GM21737 (cell line): ENCODE data around the gene NTM.

Experiments
- ATAC-seq: cut with Tn5 transposase; IDR thresholded peaks from one replicate; pipeline ENCODE4 v1.9.1; 2021; ENCODE audit warnings: mild to moderate bottlenecking, moderate library complexity; ENCODE audit not compliant: unreplicated experiment

NTM gene

DNA sequence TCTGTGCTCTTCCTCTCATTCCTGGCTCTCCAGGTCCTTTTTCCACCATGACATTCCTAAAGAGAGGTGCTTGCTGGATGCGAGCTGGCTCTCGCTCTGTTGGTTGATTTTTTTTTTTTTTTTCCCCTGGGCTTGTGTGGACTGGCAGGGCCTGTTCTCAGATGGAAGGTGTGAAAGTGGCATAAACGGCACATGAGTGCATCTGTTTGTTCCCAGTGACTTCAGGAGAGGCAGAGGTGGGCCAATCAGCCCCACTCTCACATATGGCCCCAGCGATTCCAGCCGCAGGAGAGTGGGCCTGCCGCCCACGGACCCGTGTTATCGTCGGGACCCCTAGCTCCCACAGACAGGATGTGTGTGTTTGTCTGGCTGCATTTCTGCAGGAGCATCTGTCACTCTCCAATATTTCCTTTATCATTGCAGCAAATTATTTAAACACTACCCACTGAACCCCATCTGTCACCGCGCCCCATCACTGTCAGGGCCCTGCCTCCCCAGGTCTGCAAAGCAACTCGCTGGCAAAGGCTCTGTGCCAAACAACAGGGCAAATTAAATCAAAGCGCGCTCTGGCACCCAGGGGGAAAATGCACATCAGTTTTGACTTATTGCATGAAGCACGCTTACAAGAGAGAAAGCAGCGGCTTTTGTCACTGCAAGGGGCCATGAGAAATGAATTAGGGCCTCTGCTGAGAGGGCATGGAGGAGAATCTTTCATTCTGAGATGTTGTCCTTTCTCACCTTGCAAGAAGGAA is 886.3 kb downstream of the NTM start:
- no peak for ATAC-seq

DNA sequence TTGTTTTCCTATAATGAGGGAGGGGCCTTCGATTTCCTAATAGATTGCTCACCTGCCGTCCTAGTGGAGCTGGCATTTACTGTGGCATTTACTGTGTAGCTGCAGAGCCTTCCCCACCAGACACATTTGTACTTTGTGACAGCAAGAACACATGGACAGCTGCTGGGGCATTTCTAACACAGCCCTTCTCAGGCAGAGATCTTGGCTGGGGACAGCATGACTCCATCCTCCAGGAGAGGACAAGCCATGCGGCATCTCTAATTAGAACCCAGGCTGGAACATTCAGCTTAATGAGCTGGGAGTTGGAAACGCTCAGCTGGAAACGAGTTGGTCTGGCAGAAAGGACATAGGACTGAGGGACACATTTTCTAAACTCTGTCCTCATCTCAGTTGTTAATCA is 887.5 kb downstream of the NTM start:
- ATAC-seq, result no peak

- ATAC-seq, result no peak
These were observed 888.5 kb downstream of the NTM start for GRCh38 chr11:132258875-132259274.

DNA sequence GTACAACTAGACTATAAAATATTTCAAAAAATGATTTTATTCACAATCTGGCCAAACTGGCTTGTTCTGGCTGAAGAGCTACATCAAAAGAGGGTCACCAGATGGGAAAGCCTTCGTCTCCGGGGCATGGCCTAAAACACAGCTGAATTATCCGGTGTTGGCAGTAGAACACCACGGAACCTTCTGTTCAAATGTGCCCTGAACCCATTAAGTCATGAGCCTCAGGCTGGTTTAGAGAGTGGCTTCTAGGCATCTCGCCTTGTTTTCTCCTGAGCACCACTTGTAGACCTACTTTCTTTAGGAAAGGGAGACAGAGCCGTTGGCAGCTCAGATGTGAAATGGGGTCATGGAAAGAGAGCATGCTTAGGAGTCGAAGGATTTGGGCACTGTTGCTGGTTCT is 890.2 kb downstream of the NTM start:
- no peak for ATAC-seq

- no peak for ATAC-seq
These were observed 892.8 kb downstream of the NTM start for GRCh38 chr11:132263241-132263640.

DNA sequence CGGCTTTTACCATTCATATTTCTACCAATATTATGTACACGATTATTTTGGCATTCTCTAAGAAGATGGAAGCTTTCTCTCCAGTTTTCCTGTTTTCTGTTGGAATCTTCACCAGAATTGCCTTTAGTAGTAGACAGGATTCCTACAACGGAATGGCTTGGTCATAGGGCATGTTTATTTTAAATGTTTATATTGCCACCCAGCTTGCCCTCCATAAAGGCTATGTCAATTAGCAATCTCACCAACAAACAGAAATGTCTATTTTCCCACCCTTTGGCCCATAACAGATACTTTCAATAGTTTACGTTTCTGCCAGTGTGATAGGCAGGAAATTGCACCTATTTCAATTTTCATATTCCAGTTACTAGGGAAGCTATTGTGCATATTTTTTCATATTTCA is 893.5 kb downstream of the NTM start:
- ATAC-seq, result no peak

- ATAC-seq, result no peak
These were observed 894.2 kb downstream of the NTM start for GRCh38 chr11:132264616-132265015.

DNA sequence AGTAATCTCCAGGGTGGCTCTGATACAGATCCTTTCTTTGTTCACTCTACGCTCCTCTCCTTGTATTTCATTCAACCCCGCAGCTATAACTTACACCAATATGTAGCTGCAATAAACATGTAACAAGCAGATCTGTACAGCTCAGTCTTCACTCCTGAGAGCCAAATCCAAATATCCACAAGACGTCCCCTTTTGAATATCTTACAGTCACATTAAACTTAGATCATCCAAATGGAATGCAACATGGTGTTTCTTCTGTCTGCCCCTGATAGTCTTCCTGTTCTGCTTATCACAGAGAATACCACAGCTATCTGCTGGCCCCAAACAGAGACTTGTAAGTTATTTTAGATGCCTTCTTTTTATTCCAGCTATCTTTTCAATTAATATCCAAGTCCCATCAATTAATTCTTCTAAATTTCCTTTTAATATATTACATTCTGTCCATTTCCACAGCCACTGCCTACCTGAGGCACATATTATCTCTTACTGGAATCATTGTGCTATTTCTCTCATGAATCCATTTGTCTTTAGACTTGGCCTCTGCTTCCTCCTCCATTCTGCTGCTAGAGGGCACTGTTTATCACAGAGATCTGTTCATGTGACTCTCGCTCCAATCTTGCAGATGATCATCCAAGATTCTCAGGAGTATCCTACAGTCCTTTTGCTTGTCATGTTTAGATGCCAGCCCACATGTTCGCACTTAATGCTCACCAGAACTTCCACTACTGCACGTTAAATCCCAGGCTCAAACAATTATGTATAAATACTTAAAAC is 908.6 kb downstream of the NTM start:
- no peak for ATAC-seq

GRCh38 chr11:132284048-132284447 is 913.6 kb downstream of the NTM start:
- ATAC-seq, result no peak

GRCh38 chr11:132284611-132285010 is 914.2 kb downstream of the NTM start:
- ATAC-seq, result no peak

DNA sequence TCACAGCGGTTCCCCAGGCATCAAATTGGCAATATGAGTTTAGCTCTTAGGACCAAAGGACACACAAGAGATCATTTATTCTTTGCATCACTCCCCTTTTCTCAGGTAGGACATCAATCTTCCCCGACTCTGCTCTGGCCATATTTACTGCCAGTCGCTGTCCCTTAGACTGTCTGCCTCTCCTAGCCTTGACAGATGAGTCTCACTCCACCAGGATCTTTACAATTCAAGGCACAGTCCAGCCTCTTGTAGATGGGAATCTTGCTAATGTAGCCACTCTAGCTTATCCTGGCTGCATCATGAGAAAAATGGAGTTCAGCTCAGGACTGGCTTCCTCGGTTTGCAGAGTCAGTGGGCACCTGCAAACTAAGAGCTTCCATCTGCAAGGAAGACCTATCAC is 915.2 kb downstream of the NTM start:
- no peak for ATAC-seq

DNA sequence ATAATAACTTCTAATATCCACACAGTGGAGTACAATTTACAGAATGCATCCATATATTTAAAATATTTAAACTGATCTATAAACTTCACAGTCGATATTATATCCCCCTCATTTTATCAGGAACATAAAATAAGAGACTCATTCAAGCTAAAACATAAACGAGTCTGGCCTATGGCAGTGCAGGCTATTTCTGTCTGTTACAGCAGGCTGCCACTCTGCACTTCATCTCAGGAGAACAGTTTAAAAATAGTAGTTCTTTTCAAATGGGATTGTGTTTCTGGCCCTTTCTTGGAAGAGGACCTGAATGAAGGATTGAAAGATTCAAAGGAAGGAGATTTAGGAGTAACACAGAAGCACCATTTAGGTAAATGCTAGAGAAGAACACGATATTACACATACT is 915.7 kb downstream of the NTM start:
- no peak for ATAC-seq

DNA sequence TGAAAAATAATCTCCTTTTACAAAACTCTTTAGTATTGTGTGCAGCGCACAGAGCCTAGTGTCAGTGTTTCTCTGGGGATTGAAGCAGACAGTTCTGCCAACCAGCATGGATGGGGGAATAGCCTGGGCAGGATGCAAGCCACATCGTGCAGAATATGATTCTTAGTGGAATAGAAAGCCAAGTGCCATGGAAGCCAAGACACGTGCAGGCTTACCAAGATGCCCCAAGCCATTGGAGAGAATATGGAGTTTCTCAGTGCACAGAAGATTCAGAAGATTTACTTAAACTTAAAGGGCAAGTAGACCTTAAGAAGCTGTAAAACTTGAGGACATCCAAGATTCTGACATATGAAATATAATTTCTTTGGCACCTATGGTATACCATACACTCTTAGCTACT is 917.6 kb downstream of the NTM start:
- no peak for ATAC-seq

- ATAC-seq, result no peak
These were observed 919.3 kb downstream of the NTM start for GRCh38 chr11:132289590-132290256.

DNA sequence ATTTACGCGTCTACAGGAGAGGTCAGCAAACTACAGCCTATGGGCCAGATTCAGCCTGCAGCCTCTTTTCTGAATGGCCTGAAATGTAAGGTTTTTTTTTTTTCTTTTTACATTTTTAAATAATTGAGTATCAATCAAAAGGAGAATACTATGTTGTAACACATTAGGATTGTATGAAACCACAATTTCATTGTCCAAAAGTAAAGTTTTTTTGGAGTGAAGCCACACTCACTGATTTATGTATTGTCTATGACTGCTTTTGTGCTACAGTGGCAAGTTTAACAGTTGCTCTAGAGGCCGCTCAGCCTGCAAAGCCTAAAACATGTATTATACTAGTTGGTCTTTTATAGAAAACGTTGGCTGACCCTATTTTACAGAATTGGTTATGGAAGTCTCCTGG is 923.2 kb downstream of the NTM start:
- ATAC-seq, result no peak

GRCh38 chr11:132296946-132297610 is 926.7 kb downstream of the NTM start:
- no peak for ATAC-seq

DNA sequence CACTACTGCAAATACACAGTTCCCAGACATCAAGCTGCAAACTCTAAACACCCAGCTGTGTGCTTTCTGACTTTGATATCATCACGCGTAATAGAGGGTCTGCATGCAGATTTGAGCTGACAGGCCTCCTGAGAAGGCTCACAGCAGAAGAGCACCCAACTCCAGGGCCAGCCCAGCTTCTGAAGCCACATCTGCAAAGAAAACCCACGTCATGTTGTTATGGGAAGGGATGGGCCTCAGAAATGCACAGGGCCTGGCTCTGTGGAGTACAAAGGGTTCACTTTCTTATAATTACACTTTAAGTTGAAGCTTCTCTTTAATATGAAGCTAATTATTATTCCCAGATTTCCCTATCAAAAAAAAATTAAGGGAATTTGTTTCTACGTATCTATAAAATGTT is 927.9 kb downstream of the NTM start:
- ATAC-seq, result no peak

DNA sequence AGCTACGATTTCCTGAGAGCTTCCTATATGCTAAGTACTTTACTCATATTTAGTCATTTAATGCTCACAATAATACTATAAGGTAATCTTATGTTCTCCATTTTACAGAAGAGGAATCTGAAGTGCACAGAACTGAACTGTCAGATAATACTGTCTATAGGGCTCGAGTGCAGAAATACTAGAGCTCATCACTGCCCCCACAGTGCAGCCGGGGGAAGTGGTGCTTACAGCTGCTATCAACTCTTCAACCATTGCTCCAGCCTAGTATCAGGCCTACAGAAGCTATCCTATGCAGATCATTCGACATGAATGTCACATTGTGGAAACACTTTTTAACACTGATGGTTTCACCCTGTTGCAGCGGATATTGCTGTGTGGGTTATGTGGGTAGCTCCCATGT is 929.9 kb downstream of the NTM start:
- no peak for ATAC-seq

DNA sequence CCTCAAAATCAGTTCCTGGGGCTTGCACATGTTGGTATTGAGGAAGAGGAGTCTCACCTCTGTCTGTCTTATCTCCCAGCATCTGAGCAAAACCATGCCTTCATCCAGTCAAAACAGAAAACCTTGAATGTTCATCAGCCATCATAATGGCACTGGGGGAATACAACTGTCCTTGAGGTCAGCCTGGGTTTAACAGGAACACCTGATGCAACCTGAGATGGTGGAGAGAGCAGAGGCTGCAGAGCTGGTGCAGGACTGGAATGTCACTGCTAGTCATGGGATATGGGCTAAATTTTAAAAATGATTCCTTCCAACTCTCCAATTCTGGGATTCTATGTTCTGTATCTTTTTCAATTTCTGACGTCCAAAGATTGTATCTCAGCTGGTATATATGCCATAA is 931.0 kb downstream of the NTM start:
- ATAC-seq, result no peak

GRCh38 chr11:132301900-132302299 is 931.5 kb downstream of the NTM start:
- ATAC-seq, result no peak

- no peak for ATAC-seq
These were observed 937.0 kb downstream of the NTM start for GRCh38 chr11:132307309-132308020.
